ENCODE measurements around the gene ZBED6. TPM values are rescaled to one million over a fixed set of nuclear protein-coding genes. Genes with fewer than 3 reads are reported as not detected.
"Not testable (repeated sequence)": the region's sequence is repeated elsewhere in the genome, so short reads cannot be mapped to it uniquely, and the experiment has no call there.

ZBED6 gene
- total and polyA plus RNA-seq, 2 donors (not counting 1 experiment from before 2014, with no cell fraction given), result 2.8 to 40.0 TPM

- POLR2A ChIA-PET, result no interaction called here
- CTCF ChIA-PET, result interaction anchor here (0.7 to 0.9 kb wide), 3 partner anchors 14 to 287 kb away, joined by 3 to 5 read pairs (median 4); no protein-coding TSS in a partner anchor
- no peaks in the 10 kb centered on the region for H3K27me3 Mint-ChIP-seq
- Histone ChIP-seq H3K4me1 (ENCODE audit: control insufficient read depth in 2 of 2, insufficient read depth in 2 of 2, low read length in 2 of 2) (peaks cover 5 to 6% of the 10 kb centered on the region in 2 donors), H3K27me3 (replicated peaks in 1 of 4; ENCODE audit: control extremely low read depth in 1 of 4, control insufficient read depth in 3 of 4, insufficient read depth in 4 of 4, low read length in 3 of 4) (no peaks in the 10 kb centered on the region), H3K9ac (ENCODE audit: low read length) (no peak overlapping the region), H2AFZ (ENCODE audit: insufficient read depth, low read depth, low read length, poor library complexity, severe bottlenecking) (no peak overlapping the region), H3K4me2 (replicated peaks; ENCODE audit: low read depth, low read length, poor library complexity, severe bottlenecking) (no peak overlapping the region), H4K20me1 (ENCODE audit: control insufficient read depth, insufficient read depth, low read length, poor library complexity, severe bottlenecking) (no peaks in the 10 kb centered on the region), H3K36me3 (replicated peaks in 1 of 2; ENCODE audit: control extremely low read depth in 1 of 2, control insufficient read depth in 1 of 2, extremely low read depth in 1 of 2, insufficient read depth in 2 of 2, low read length in 1 of 2) (no peaks in the 10 kb centered on the region), H3K79me2 (ENCODE audit: control insufficient read depth, insufficient read depth, low read length) (peaks cover 10% of the 10 kb centered on the region), H3K9me3 (ENCODE audit: control extremely low read depth in 1 of 3, control insufficient read depth in 2 of 3, insufficient read depth in 1 of 3, low read length in 2 of 3) (no peaks in the 10 kb centered on the region), H3K4me3 (ENCODE audit: control extremely low read depth in 1 of 5, extremely low read depth in 1 of 5, insufficient read depth in 1 of 5, low read depth in 2 of 5, low read length in 4 of 5) (no peak overlapping the region), H3K27ac (ENCODE audit: low read length in 2 of 2) (no peak overlapping the region)
- H3K4me1 Mint-ChIP-seq, result peaks cover 14% of the 10 kb centered on the region
- ATAC-seq (ENCODE audit: low read depth) (no peak), DNase-seq (no peak)
- WGBS (ENCODE audit: insufficient coverage), result no CpG with 5 or more reads among the region's 3 CpGs
- intact Hi-C loops (cut with micrococcal nuclease), result loop anchor here (10.0 kb wide), 2 partner anchors 767 to 837 kb away; partner anchors contain the start of genes ADIPOR1 and PPFIA4
- no peak overlapping the region for H3K4me3 Mint-ChIP-seq
- no peaks in the 10 kb centered on the region for H3K9me3 Mint-ChIP-seq (ENCODE audit: insufficient read depth)
- TF ChIP-seq EZH2 (IDR thresholded peaks at IDR 0.05; ENCODE audit: borderline replicate concordance, insufficient read depth, low read depth, low read length, poor library complexity, severe bottlenecking), result no peak
- no peak for TF ChIP-seq CTCF (IDR thresholded peaks at IDR 0.05)
- no peak overlapping the region for H3K27ac Mint-ChIP-seq
Observed at GRCh38 chr1:203791498-203791897, 3.9 kb upstream of the ZBED6 start.

GRCh38 chr1:203792486-203792885 lies 2.9 kb upstream of the ZBED6 start:
- Histone ChIP-seq H3K9ac (ENCODE audit: low read length) (no peak overlapping the region), H3K9me3 (ENCODE audit: control extremely low read depth in 1 of 3, control insufficient read depth in 2 of 3, insufficient read depth in 1 of 3, low read length in 2 of 3) (no peaks in the 10 kb centered on the region), H4K20me1 (ENCODE audit: control insufficient read depth, insufficient read depth, low read length, poor library complexity, severe bottlenecking) (peaks cover 7% of the 10 kb centered on the region), H2AFZ (ENCODE audit: insufficient read depth, low read depth, low read length, poor library complexity, severe bottlenecking) (no peak overlapping the region), H3K27me3 (replicated peaks in 1 of 4; ENCODE audit: control extremely low read depth in 1 of 4, control insufficient read depth in 3 of 4, insufficient read depth in 4 of 4, low read length in 3 of 4) (no peaks in the 10 kb centered on the region), H3K36me3 (replicated peaks in 1 of 2; ENCODE audit: control extremely low read depth in 1 of 2, control insufficient read depth in 1 of 2, extremely low read depth in 1 of 2, insufficient read depth in 2 of 2, low read length in 1 of 2) (peaks cover 2 to 5% of the 10 kb centered on the region in 2 experiments), H3K27ac (ENCODE audit: low read length in 2 of 2) (no peak overlapping the region), H3K4me3 (ENCODE audit: control extremely low read depth in 1 of 5, extremely low read depth in 1 of 5, insufficient read depth in 1 of 5, low read depth in 2 of 5, low read length in 4 of 5) (no peak overlapping the region), H3K4me1 (ENCODE audit: control insufficient read depth in 2 of 2, insufficient read depth in 2 of 2, low read length in 2 of 2) (peaks cover 13 to 16% of the 10 kb centered on the region in 2 donors), H3K4me2 (replicated peaks; ENCODE audit: low read depth, low read length, poor library complexity, severe bottlenecking) (no peak overlapping the region), H3K79me2 (ENCODE audit: control insufficient read depth, insufficient read depth, low read length) (peaks cover 20% of the 10 kb centered on the region)
- H3K4me1 Mint-ChIP-seq, result peaks cover 22% of the 10 kb centered on the region
- WGBS (ENCODE audit: insufficient coverage), result 100% methylated on average over 2 of the region's 2 CpGs
- CTCF ChIA-PET, result no interaction called here
- no peaks in the 10 kb centered on the region for H3K9me3 Mint-ChIP-seq (ENCODE audit: insufficient read depth)
- ATAC-seq (ENCODE audit: low read depth), result no peak
- POLR2A ChIA-PET, result no interaction called here
- no peaks in the 10 kb centered on the region for H3K27me3 Mint-ChIP-seq
- TF ChIP-seq CTCF (IDR thresholded peaks at IDR 0.05) (no peak), EZH2 (IDR thresholded peaks at IDR 0.05; ENCODE audit: borderline replicate concordance, insufficient read depth, low read depth, low read length, poor library complexity, severe bottlenecking) (no peak)
- no peak overlapping the region for H3K4me3 Mint-ChIP-seq
- H3K27ac Mint-ChIP-seq, result no peak overlapping the region
- intact Hi-C loops (cut with micrococcal nuclease), result loop anchor here (10.0 kb wide), 2 partner anchors 768 to 838 kb away; partner anchors contain the start of genes ADIPOR1 and PPFIA4
- no peak for DNase-seq

GRCh38 chr1:203793561-203793960 lies 1.9 kb upstream of the ZBED6 start:
- Histone ChIP-seq H3K4me1 (ENCODE audit: control insufficient read depth in 2 of 2, insufficient read depth in 2 of 2, low read length in 2 of 2) (peaks cover 23 to 26% of the 10 kb centered on the region in 2 donors), H3K36me3 (replicated peaks in 1 of 2; ENCODE audit: control extremely low read depth in 1 of 2, control insufficient read depth in 1 of 2, extremely low read depth in 1 of 2, insufficient read depth in 2 of 2, low read length in 1 of 2) (peaks cover 2 to 16% of the 10 kb centered on the region in 2 experiments), H3K79me2 (ENCODE audit: control insufficient read depth, insufficient read depth, low read length) (peaks cover 31% of the 10 kb centered on the region), H4K20me1 (ENCODE audit: control insufficient read depth, insufficient read depth, low read length, poor library complexity, severe bottlenecking) (peaks cover 17% of the 10 kb centered on the region)
- H3K27me3 Mint-ChIP-seq; H3K4me2 ChIP-seq (replicated peaks; ENCODE audit: low read depth, low read length, poor library complexity, severe bottlenecking); POLR2A ChIA-PET; H3K27ac Mint-ChIP-seq; DNase-seq; H3K27me3 ChIP-seq (replicated peaks in 1 of 4; ENCODE audit: control extremely low read depth in 1 of 4, control insufficient read depth in 3 of 4, insufficient read depth in 4 of 4, low read length in 3 of 4); H3K4me3 ChIP-seq (ENCODE audit: control extremely low read depth in 1 of 5, extremely low read depth in 1 of 5, insufficient read depth in 1 of 5, low read depth in 2 of 5, low read length in 4 of 5); H3K27ac ChIP-seq (ENCODE audit: low read length in 2 of 2); ATAC-seq (ENCODE audit: low read depth); H3K4me3 Mint-ChIP-seq; H3K9ac ChIP-seq (ENCODE audit: low read length); H3K9me3 Mint-ChIP-seq (ENCODE audit: insufficient read depth); H3K9me3 ChIP-seq (ENCODE audit: control extremely low read depth in 1 of 3, control insufficient read depth in 2 of 3, insufficient read depth in 1 of 3, low read length in 2 of 3); H2AFZ ChIP-seq (ENCODE audit: insufficient read depth, low read depth, low read length, poor library complexity, severe bottlenecking): not testable (repeated sequence)
- WGBS (ENCODE audit: insufficient coverage), result 92% methylated on average over 2 of the region's 7 CpGs
- intact Hi-C loops (cut with micrococcal nuclease), result loop anchor here (10.0 kb wide), 2 partner anchors 769 to 839 kb away; partner anchors contain the start of genes ADIPOR1 and PPFIA4
- CTCF ChIA-PET, result interaction anchor here (1.0 to 1.4 kb wide), 2 partner anchors 67 to 526 kb away, joined by 3 read pairs; no protein-coding TSS in a partner anchor
- peaks cover 33% of the 10 kb centered on the region for H3K4me1 Mint-ChIP-seq
